ENCODE measurements around the gene ADGRG2.
"Not testable (repeated sequence)": the region's sequence is repeated elsewhere in the genome, so short reads cannot be mapped to it uniquely, and the experiment has no call there.

ADGRG2 gene

GRCh38 chrX:19065535-19065934 is 56.7 kb downstream of the ADGRG2 start:
- no peak for TF ChIP-seq JUND (IDR thresholded peaks at IDR 0.05; ENCODE audit: low read depth)
- in situ Hi-C loops (cut with HindIII; ENCODE audit: low pct_unique_long_range_greater_than_20kb, low sequenced_read_pairs), result no loop called here

DNA sequence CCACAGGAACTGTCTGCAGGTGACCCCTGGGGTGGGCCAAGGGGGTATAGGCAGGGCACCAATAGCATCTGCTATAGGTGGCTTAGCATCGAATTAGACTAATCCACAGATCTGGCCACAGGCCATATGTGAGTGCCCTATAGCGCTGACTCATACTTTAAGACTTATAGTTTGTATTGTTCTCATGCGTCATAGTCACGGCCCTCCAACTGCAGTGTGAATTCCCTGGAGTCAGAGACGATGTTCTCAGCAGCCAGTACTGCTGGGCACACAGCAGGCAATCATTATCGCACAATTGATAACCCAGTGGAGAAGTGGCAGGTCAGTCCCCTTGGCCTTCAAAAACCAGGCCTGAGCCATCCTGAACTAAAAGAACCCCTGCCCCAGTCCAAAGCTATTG is 58.1 kb downstream of the ADGRG2 start:
- no peak for TF ChIP-seq JUND (IDR thresholded peaks at IDR 0.05; ENCODE audit: low read depth)
- no peak for DNase-seq (ENCODE audit: low read depth in 1 of 2, low spot score in 1 of 2)
- in situ Hi-C loops (cut with HindIII; ENCODE audit: low pct_unique_long_range_greater_than_20kb, low sequenced_read_pairs), result no loop called here

More at GRCh38 chrX:19065535-19065934, 56.7 kb downstream of the ADGRG2 start:
- DNase-seq (ENCODE audit: low read depth in 1 of 2, low spot score in 1 of 2), result no peak

DNA sequence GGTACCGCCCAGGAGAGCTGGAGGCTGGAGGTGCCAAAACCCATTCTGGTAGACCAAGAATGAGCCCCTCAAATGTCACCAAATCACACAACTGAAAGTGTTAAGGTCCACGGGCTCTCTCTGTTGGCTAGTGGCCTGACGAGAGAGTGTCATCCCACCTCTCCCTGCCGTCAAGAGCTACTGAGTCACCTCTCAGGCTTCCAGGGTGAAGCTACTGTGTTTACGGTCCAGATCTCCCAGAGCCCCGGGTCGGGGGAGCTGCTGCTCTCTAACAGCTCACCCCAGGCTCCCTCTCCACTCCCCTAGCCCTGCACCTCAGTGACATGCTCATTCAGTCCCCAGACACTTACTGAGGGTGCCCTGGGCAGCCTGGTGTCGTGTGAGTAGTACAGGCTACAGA is 59.2 kb downstream of the ADGRG2 start:
- DNase-seq (ENCODE audit: low read depth in 1 of 2, low spot score in 1 of 2), result no peak
- in situ Hi-C loops (cut with HindIII; ENCODE audit: low pct_unique_long_range_greater_than_20kb, low sequenced_read_pairs), result no loop called here
- no peak for TF ChIP-seq JUND (IDR thresholded peaks at IDR 0.05; ENCODE audit: low read depth)

- in situ Hi-C loops (cut with HindIII; ENCODE audit: low pct_unique_long_range_greater_than_20kb, low sequenced_read_pairs), result no loop called here
- DNase-seq (ENCODE audit: low read depth in 1 of 2, low spot score in 1 of 2), result no peak
- no peak for TF ChIP-seq JUND (IDR thresholded peaks at IDR 0.05; ENCODE audit: low read depth)
Measured at GRCh38 chrX:19059067-19059466, 63.2 kb downstream of the ADGRG2 start.

GRCh38 chrX:19057856-19058255 is 64.4 kb downstream of the ADGRG2 start:
- no peak for TF ChIP-seq JUND (IDR thresholded peaks at IDR 0.05; ENCODE audit: low read depth)
- in situ Hi-C loops (cut with HindIII; ENCODE audit: low pct_unique_long_range_greater_than_20kb, low sequenced_read_pairs), result no loop called here
- no peak for DNase-seq (ENCODE audit: low read depth in 1 of 2, low spot score in 1 of 2)

GRCh38 chrX:19049110-19049509 is 73.2 kb downstream of the ADGRG2 start:
- in situ Hi-C loops (cut with HindIII; ENCODE audit: low pct_unique_long_range_greater_than_20kb, low sequenced_read_pairs), result no loop called here
- DNase-seq (ENCODE audit: low read depth in 1 of 2, low spot score in 1 of 2), result no peak
- no peak for TF ChIP-seq JUND (IDR thresholded peaks at IDR 0.05; ENCODE audit: low read depth)

GRCh38 chrX:19046343-19047215 is 75.7 kb downstream of the ADGRG2 start:
- TF ChIP-seq JUND (IDR thresholded peaks at IDR 0.05; ENCODE audit: low read depth), result no peak
- in situ Hi-C loops (cut with HindIII; ENCODE audit: low pct_unique_long_range_greater_than_20kb, low sequenced_read_pairs), result no loop called here
- no peak for DNase-seq (ENCODE audit: low read depth in 1 of 2, low spot score in 1 of 2)

DNA sequence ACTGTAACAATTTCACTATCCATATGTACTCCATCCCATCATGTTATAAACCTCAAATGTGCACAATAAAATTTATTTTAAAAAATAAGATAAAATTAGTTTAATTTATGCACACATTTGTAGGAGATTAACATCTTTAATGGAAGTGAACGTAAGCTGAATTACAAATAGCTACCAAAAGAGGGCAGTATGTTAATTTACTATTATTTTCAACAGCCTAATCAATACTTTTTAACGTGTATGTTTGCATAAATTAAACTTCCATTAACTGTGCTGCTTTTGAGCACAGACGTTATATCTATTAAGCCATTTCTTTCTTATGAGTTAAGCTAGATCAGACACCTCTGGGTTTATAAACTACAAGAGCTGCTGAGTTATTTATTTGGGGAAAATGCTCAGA is 81.9 kb downstream of the ADGRG2 start:
- no peak for TF ChIP-seq JUND (IDR thresholded peaks at IDR 0.05; ENCODE audit: low read depth)
- in situ Hi-C loops (cut with HindIII; ENCODE audit: low pct_unique_long_range_greater_than_20kb, low sequenced_read_pairs), result no loop called here
- peak in 1 of 2 experiments; percentile 5 for DNase-seq (ENCODE audit: low read depth in 1 of 2, low spot score in 1 of 2)

- in situ Hi-C loops (cut with HindIII; ENCODE audit: low pct_unique_long_range_greater_than_20kb, low sequenced_read_pairs), result no loop called here
- TF ChIP-seq JUND (IDR thresholded peaks at IDR 0.05; ENCODE audit: low read depth), result no peak
- no peak for DNase-seq (ENCODE audit: low read depth in 1 of 2, low spot score in 1 of 2)
Measured at GRCh38 chrX:19034025-19034424, 88.2 kb downstream of the ADGRG2 start.

DNA sequence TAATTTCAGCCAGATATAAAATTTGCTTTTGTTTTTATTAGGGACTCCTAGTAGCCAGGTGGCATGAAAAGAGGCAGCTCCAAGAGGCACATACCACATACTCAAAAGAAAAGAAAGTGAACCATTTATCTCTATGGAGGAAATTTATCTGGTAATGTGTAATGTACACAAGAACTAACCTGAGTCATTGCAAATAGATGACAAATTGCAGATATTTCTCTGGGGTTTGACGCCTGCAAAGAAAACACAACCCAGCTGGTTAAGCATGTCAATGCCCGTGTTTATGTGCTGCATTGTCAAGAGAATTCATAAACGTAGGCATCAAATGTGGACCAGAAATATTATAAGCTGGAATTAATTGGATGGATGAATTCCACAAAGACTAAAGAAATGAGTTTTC is 91.5 kb downstream of the ADGRG2 start:
- DNase-seq (ENCODE audit: low read depth in 1 of 2, low spot score in 1 of 2), result no peak
- in situ Hi-C loops (cut with HindIII; ENCODE audit: low pct_unique_long_range_greater_than_20kb, low sequenced_read_pairs), result no loop called here

DNA sequence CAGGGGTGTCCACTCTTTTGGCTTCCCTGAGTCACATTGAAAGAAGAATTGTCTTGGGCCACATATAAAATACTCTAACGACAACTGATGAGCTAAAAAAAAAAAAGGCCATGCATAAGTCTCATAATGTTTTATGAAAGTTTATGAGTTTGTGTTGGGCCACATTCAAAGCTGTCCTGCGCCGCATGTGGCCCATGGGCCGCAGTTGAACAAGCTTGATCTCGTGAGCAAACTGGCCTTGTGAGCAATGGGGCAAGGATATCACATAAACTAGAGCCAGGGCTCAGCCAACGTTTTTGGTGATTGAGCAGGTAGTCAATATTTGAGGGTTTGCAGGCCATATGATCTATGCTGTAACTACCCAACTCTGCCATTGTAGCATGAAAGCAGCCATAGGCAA is 93.7 kb downstream of the ADGRG2 start:
- in situ Hi-C loops (cut with HindIII; ENCODE audit: low pct_unique_long_range_greater_than_20kb, low sequenced_read_pairs), result no loop called here
- no peak for DNase-seq (ENCODE audit: low read depth in 1 of 2, low spot score in 1 of 2)
- no peak for TF ChIP-seq JUND (IDR thresholded peaks at IDR 0.05; ENCODE audit: low read depth)

More for the DNA sequence above, 91.5 kb downstream of the ADGRG2 start:
- TF ChIP-seq JUND (IDR thresholded peaks at IDR 0.05; ENCODE audit: low read depth), result no peak

DNA sequence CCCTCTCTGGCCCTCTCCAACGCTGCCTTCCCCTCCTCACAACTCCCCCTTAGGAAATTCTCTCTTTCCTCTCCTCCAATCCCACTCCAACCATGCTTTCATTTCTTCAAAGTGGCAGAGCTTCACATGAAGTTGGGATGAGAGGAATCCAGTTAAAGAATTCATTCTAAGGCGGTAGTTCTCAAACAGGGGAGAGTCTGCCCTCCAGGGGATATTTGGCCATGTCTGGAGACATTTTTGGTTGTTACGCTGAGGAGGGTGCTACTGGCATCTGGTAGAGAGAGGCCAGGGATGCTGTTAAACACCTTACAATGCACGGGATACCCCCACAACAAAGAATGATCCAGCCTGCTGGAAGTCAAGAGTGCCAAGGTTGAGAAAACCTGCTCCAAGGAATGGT is 97.9 kb downstream of the ADGRG2 start:
- no peak for DNase-seq (ENCODE audit: low read depth in 1 of 2, low spot score in 1 of 2)
- in situ Hi-C loops (cut with HindIII; ENCODE audit: low pct_unique_long_range_greater_than_20kb, low sequenced_read_pairs), result no loop called here
- no peak for TF ChIP-seq JUND (IDR thresholded peaks at IDR 0.05; ENCODE audit: low read depth)

- in situ Hi-C loops (cut with HindIII; ENCODE audit: low pct_unique_long_range_greater_than_20kb, low sequenced_read_pairs), result no loop called here
- DNase-seq (ENCODE audit: low read depth in 1 of 2, low spot score in 1 of 2), result no peak
- no peak for TF ChIP-seq JUND (IDR thresholded peaks at IDR 0.05; ENCODE audit: low read depth)
Measured at GRCh38 chrX:19019996-19020395, 102.3 kb downstream of the ADGRG2 start.

GRCh38 chrX:19017271-19017670 is 105.0 kb downstream of the ADGRG2 start:
- DNase-seq (ENCODE audit: low read depth in 1 of 2, low spot score in 1 of 2), result peak; percentile 23 to 60
- in situ Hi-C loops (cut with HindIII; ENCODE audit: low pct_unique_long_range_greater_than_20kb, low sequenced_read_pairs), result no loop called here

GRCh38 chrX:19016614-19017013 is 105.7 kb downstream of the ADGRG2 start:
- in situ Hi-C loops (cut with HindIII; ENCODE audit: low pct_unique_long_range_greater_than_20kb, low sequenced_read_pairs); DNase-seq (ENCODE audit: low read depth in 1 of 2, low spot score in 1 of 2): not testable (repeated sequence)

More at GRCh38 chrX:19017271-19017670, 105.0 kb downstream of the ADGRG2 start:
- TF ChIP-seq JUND (IDR thresholded peaks at IDR 0.05; ENCODE audit: low read depth), result no peak

Measured in T47D (cell line).